Measurements from ENCODE around the gene TPCN2.

TPCN2 gene

GRCh38 chr11:69123593-69124545 is 75.1 kb downstream of the TPCN2 start:
- Histone ChIP-seq H3K4me3 (ENCODE audit: low read depth in 1 of 2, low read length in 2 of 2) (no peak overlapping the region), H3K36me3 (ENCODE audit: insufficient read depth, low read length) (no peaks in the 10 kb centered on the region), H3K9ac (ENCODE audit: low read depth, low read length) (no peak overlapping the region), H3K9me3 (ENCODE audit: insufficient read depth, low read length, severe bottlenecking) (no peaks in the 10 kb centered on the region), H2AFZ (ENCODE audit: low read depth, low read length) (no peak overlapping the region), H4K20me1 (ENCODE audit: insufficient read depth, low read length) (no peaks in the 10 kb centered on the region), H3K4me1 (ENCODE audit: insufficient read depth, low read length) (no peaks in the 10 kb centered on the region), H3K27me3 (ENCODE audit: insufficient read depth, low read length, poor library complexity) (no peaks in the 10 kb centered on the region), H3K27ac (ENCODE audit: low read length) (no peak overlapping the region), H3K79me2 (ENCODE audit: insufficient read depth, low read length) (no peaks in the 10 kb centered on the region), H3K4me2 (ENCODE audit: insufficient read depth, low read length) (no peak overlapping the region)
- DNase-seq (no peak), ATAC-seq (ENCODE audit: insufficient read depth, low read depth) (no peak)
- TF ChIP-seq EZH2 (IDR thresholded peaks at IDR 0.05; ENCODE audit: borderline replicate concordance, low read depth, low read length, severe bottlenecking) (no peak), CTCF (IDR thresholded peaks at IDR 0.05; ENCODE audit: borderline replicate concordance, extremely low read depth, low read length, poor library complexity, severe bottlenecking) (no peak)

- no peaks in the 10 kb centered on the region for H3K9me3 ChIP-seq (ENCODE audit: insufficient read depth, low read length, severe bottlenecking)
- no peak overlapping the region for H2AFZ ChIP-seq (ENCODE audit: low read depth, low read length)
- no peak for ATAC-seq (ENCODE audit: insufficient read depth, low read depth)
- no peak overlapping the region for H3K4me2 ChIP-seq (ENCODE audit: insufficient read depth, low read length)
- no peaks in the 10 kb centered on the region for H4K20me1 ChIP-seq (ENCODE audit: insufficient read depth, low read length)
- H3K4me1 ChIP-seq (ENCODE audit: insufficient read depth, low read length): no peaks in the 10 kb centered on the region
- no peak for DNase-seq
- H3K36me3 ChIP-seq (ENCODE audit: insufficient read depth, low read length): no peaks in the 10 kb centered on the region
- H3K9ac ChIP-seq (ENCODE audit: low read depth, low read length): no peak overlapping the region
- no peaks in the 10 kb centered on the region for H3K27me3 ChIP-seq (ENCODE audit: insufficient read depth, low read length, poor library complexity)
- no peak overlapping the region for H3K27ac ChIP-seq (ENCODE audit: low read length)
- no peak for TF ChIP-seq CTCF (IDR thresholded peaks at IDR 0.05; ENCODE audit: borderline replicate concordance, extremely low read depth, low read length, poor library complexity, severe bottlenecking)
- no peak for TF ChIP-seq EZH2 (IDR thresholded peaks at IDR 0.05; ENCODE audit: borderline replicate concordance, low read depth, low read length, severe bottlenecking)
- H3K79me2 ChIP-seq (ENCODE audit: insufficient read depth, low read length): no peaks in the 10 kb centered on the region
- no peak overlapping the region for H3K4me3 ChIP-seq (ENCODE audit: low read depth in 1 of 2, low read length in 2 of 2)
Measured at GRCh38 chr11:69125861-69126260, 77.1 kb downstream of the TPCN2 start.

- no peak for ATAC-seq (ENCODE audit: insufficient read depth, low read depth)
- Histone ChIP-seq H3K9me3 (ENCODE audit: insufficient read depth, low read length, severe bottlenecking) (no peaks in the 10 kb centered on the region), H2AFZ (ENCODE audit: low read depth, low read length) (no peak overlapping the region), H3K27ac (ENCODE audit: low read length) (no peak overlapping the region), H3K4me3 (ENCODE audit: low read depth in 1 of 2, low read length in 2 of 2) (no peak overlapping the region), H3K4me2 (ENCODE audit: insufficient read depth, low read length) (no peak overlapping the region), H3K27me3 (ENCODE audit: insufficient read depth, low read length, poor library complexity) (no peaks in the 10 kb centered on the region), H4K20me1 (ENCODE audit: insufficient read depth, low read length) (no peaks in the 10 kb centered on the region), H3K36me3 (ENCODE audit: insufficient read depth, low read length) (no peaks in the 10 kb centered on the region), H3K79me2 (ENCODE audit: insufficient read depth, low read length) (no peaks in the 10 kb centered on the region), H3K4me1 (ENCODE audit: insufficient read depth, low read length) (no peaks in the 10 kb centered on the region), H3K9ac (ENCODE audit: low read depth, low read length) (no peak overlapping the region)
- no peak for TF ChIP-seq CTCF (IDR thresholded peaks at IDR 0.05; ENCODE audit: borderline replicate concordance, extremely low read depth, low read length, poor library complexity, severe bottlenecking)
- no peak for TF ChIP-seq EZH2 (IDR thresholded peaks at IDR 0.05; ENCODE audit: borderline replicate concordance, low read depth, low read length, severe bottlenecking)
- no peak for DNase-seq
Measured at GRCh38 chr11:69126286-69126685, 77.6 kb downstream of the TPCN2 start.

Data from DND-41 (cell line).